Naive thymus-derived CD8-positive, alpha-beta T cell (primary cell): ENCODE measurements around the gene DHRS4L2. TPM values are rescaled to one million over a fixed set of nuclear protein-coding genes. Genes with fewer than 3 reads are reported as not detected.
"Not testable (repeated sequence)": the region's sequence is repeated elsewhere in the genome, so short reads cannot be mapped to it uniquely, and the experiment has no call there.

Source experiments
- ATAC-seq, 2 donors: fragments of 150-1000 bp; cut with Tn5 transposase in 1 of 2; sonication (Bioruptor Pico), chemical (Tn5 transposase) in 1 of 2; 1 replicate in 1 of 2; 2 replicates in 1 of 2; pipeline ENCODE4 v1.10.0; 2021; ENCODE audit warnings: mild to moderate bottlenecking in 2 of 2, moderate library complexity in 2 of 2
- POLR2A ChIA-PET: fragments of 350-600 bp; sonication (Branson Sonifier 250); formaldehyde crosslinking; loops from one replicate; lab custom pipeline; 2021; ENCODE audit warnings: antibody characterized with exemption; lab: Charles Lee
- DNase-seq, 10 donors: peaks; one replicate each; pipeline versions ENCODE4 v3.0.0 to v3.0.0-alpha.2; 2020 to 2022
- H3K27ac Mint-ChIP-seq, 10 donors: one replicate each; pipeline ENCODE4 v1.8.0; 2020 to 2022; ENCODE audit warnings: mild to moderate bottlenecking in 10 of 10, mixed read lengths in 10 of 10, moderate library complexity in 4 of 10, inconsistent platforms in 1 of 10
- H3K27me3 Mint-ChIP-seq, 5 donors: one replicate each; pipeline ENCODE4 v1.8.0; 2021 to 2022; ENCODE audit warnings: mixed read lengths in 5 of 5
- H3K36me3 Mint-ChIP-seq, 3 donors: one replicate each; pipeline ENCODE4 v1.8.0; 2020 to 2022; ENCODE audit warnings: mixed read lengths in 3 of 3, mild to moderate bottlenecking in 2 of 3, inconsistent platforms in 1 of 3
- H3K4me1 Mint-ChIP-seq, 4 donors: one replicate each; pipeline ENCODE4 v1.8.0; 2021 to 2022; ENCODE audit warnings: mixed read lengths in 4 of 4
- H3K4me3 Mint-ChIP-seq, 10 donors: one replicate each; pipeline ENCODE4 v1.8.0; 2020 to 2022; ENCODE audit warnings: mild to moderate bottlenecking in 10 of 10, mixed read lengths in 10 of 10, moderate library complexity in 6 of 10, inconsistent platforms in 1 of 10
- H3K9me3 Mint-ChIP-seq, 9 donors: one replicate each; pipeline ENCODE4 v1.8.0; 2020 to 2022; ENCODE audit warnings: mixed read lengths in 9 of 9, mild to moderate bottlenecking in 3 of 9, inconsistent platforms in 1 of 9, moderate library complexity in 1 of 9
- polyA plus RNA-seq, 3 donors: library from polyadenylated mRNA; unstranded; fragments of 300-500 nt; fragmentation: Illumina TruSeq; gene quantifications; one replicate each; pipeline ENCODE4 v1.2.3, GENCODE V29; 2021
- total RNA-seq, 8 experiments: library from RNA in 2 of 8; stranded (reverse) in 2 of 8; gene quantifications; one replicate each; pipeline ENCODE4 v1.2.3 and lab custom pipeline; 2021 to 2026

The DHRS4L2 gene
- total and polyA plus RNA-seq, 5 experiments from 2014 or later: 10.9 to 24.0 (median 17.3) TPM

DNA sequence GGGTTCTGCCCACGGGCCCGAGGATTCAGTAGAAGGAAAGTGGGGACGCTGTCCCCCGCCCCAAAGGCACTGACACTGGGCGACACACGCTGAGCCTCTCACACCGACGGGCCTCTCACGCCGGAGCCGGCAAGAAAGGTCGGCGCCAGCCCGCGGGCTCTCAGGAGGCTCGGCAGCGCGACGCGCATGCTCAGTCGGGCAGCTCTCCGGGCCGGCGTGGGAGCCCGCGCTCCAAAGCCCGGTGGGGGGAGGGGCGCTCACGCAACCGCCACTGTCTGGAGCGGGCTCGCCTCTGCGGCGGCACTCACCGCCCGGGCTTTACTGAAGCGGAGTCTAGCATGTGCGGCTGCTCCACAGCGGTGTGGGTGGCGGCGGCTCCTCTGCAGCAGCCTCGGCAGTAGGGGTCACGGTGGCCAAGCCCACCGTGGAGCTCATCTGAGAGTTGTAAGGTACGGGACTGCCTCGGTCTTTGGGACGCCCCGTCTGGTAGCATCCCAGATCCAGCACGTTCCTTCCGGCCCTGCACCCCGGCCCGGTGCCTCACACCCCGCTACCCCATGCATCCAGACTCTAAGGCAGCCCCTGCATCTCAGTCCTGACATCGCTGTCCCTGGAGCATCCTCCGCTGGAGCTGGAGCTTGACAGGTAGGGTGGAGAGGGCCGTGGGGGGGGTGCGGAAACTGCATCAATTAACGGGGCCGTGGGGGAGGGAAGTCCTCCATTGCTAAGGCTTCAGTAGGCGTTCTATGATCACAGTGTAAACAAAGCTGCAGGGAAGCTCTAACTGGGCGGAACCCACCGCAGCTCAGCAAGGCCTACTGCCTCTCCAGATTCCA is 18.3 kb downstream of the DHRS4L2 start:
- H3K9me3 Mint-ChIP-seq, H3K27me3 Mint-ChIP-seq, H3K36me3 Mint-ChIP-seq: not testable (repeated sequence)
- peak overlapping the region; percentile 75 to 96 (median 93) for H3K27ac Mint-ChIP-seq
- DNase-seq (peak; percentile 32 to 79 (median 70)), ATAC-seq (peak; percentile 83 to 87)
- peak overlapping the region; percentile 73 to 95 (median 85) for H3K4me3 Mint-ChIP-seq
- POLR2A ChIA-PET: interaction anchor here (0.9 to 1.9 kb wide), 6 partner anchors 21 to 686 kb away, joined by 3 to 9 read pairs (median 4); partner anchors contain the start of genes DCAF11, NRL, PABPN1 and PCK2
- H3K4me1 Mint-ChIP-seq: peaks cover 24 to 43% (median 39%) of the 10 kb centered on the region in 4 donors

DNA sequence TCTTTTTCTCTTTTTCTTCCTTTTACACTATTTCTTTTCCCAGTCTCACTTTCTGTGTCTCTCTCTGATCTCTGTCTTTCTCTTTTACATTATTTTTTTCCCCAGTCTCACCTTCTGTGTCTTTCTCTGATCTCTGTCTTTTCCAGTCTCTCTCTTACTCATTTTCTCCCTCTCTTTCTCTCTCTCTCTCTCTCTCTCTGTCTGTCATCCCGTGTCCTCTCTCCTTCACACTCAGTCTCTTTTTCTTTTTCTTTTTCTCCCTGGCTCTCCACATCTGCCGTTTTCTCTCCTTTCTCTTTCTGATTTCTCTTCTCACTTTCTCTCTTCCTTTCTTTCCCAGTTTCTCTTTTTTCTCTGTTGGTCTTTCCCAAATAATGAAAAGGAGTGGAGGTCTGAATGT is 22.3 kb downstream of the DHRS4L2 start:
- peaks cover 24 to 40% (median 39%) of the 10 kb centered on the region in 4 donors for H3K4me1 Mint-ChIP-seq
- no peak for ATAC-seq
- H3K36me3 Mint-ChIP-seq: peaks cover 0 to 13% (median 2%) of the 10 kb centered on the region in 3 donors
- H3K9me3 Mint-ChIP-seq: no peaks in the 10 kb centered on the region
- no peak for DNase-seq
- H3K4me3 Mint-ChIP-seq: peak overlapping the region in 6 of 10 donors; percentile 0 to 48 (median 14)
- POLR2A ChIA-PET: interaction anchor here (0.6 kb wide), 1 partner anchor 150 kb away, joined by 3 read pairs; the partner anchor contains the start of gene IRF9
- H3K27ac Mint-ChIP-seq: peak overlapping the region; percentile 67 to 91 (median 74)
- H3K27me3 Mint-ChIP-seq: no peaks in the 10 kb centered on the region

DNA sequence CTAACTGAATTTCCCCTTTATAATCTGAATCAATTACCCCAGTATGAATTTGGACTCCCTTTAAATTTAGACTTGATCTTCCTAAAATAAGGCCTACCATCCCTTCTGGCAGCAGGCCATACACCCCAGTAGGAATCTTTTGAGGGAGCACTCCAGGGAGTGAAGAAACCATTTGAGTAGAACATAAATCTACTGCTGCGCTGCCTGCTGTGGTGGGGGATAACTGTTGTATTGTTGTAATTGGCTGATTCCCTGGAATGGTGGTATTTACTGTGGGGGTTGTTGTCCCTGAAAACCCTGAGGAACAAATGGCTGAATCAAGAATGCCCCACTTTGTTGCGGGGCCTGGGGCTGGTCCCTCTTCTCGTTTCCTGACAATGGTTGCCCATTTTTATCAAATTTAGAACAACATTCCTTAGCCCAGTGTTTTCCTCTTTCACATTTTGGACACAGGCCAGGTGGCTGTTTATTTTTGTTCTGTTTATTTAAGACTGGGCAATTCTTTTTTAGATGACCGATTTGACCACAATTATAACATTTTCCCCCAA is 24.1 kb downstream of the DHRS4L2 start:
- H3K36me3 Mint-ChIP-seq: peaks cover 2 to 13% (median 4%) of the 10 kb centered on the region in 3 donors
- ATAC-seq, POLR2A ChIA-PET, H3K9me3 Mint-ChIP-seq, H3K4me3 Mint-ChIP-seq, DNase-seq, H3K27me3 Mint-ChIP-seq: not testable (repeated sequence)
- H3K4me1 Mint-ChIP-seq: peaks cover 27 to 40% (median 37%) of the 10 kb centered on the region in 4 donors
- peak overlapping the region in 1 of 10 donors; percentile 58 for H3K27ac Mint-ChIP-seq

DNA sequence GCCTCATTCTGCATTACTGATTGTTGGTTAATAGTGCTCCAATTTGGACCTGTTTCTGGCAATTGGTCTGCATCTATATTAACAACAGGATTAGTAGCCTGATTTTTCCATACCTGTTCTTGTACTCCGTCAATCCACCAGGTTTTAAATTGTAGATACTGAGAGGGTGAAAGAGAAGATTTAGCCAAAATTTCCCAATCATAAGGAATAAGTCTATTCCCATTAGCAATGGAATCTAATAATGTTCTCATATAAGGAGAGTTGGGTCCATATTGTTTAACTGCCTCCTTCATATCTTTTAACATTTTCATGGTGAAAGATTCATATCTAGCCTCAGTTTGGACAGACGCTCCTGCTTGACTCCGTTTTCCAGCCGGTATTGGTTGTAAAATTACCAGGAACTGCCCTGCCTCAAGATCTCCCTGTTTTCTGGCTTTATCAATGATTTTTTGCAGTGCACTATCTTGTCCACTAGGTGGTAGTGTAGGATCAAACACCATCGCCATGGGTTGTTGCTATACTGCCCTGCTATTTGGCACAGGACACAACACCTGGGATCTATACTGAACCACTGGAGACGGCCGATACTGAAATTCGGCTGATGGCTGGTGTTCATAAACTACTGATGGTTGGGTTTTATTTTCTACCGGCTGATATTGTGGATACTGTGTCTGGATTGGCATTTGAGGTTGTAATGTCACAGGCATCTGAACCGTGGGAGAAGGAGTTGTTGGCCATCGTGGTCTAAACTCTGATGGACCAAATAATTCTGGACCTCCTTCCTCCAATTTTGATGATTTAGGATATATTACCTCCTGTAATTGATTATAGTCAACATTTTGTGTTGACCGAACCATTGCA is 25.2 kb downstream of the DHRS4L2 start:
- ATAC-seq (peak; percentile 85 to 94), DNase-seq (peak in 9 of 10 donors; percentile 14 to 81 (median 59))
- peaks cover 0 to 2% (median 0%) of the 10 kb centered on the region in 9 donors for H3K9me3 Mint-ChIP-seq
- POLR2A ChIA-PET: no interaction called here
- no peak overlapping the region for H3K27ac Mint-ChIP-seq
- H3K4me3 Mint-ChIP-seq: no peak overlapping the region
- peaks cover 0 to 5% (median 0%) of the 10 kb centered on the region in 5 donors for H3K27me3 Mint-ChIP-seq
- peaks cover 19 to 32% (median 26%) of the 10 kb centered on the region in 4 donors for H3K4me1 Mint-ChIP-seq
- peaks cover 3 to 13% (median 4%) of the 10 kb centered on the region in 3 donors for H3K36me3 Mint-ChIP-seq

DNA sequence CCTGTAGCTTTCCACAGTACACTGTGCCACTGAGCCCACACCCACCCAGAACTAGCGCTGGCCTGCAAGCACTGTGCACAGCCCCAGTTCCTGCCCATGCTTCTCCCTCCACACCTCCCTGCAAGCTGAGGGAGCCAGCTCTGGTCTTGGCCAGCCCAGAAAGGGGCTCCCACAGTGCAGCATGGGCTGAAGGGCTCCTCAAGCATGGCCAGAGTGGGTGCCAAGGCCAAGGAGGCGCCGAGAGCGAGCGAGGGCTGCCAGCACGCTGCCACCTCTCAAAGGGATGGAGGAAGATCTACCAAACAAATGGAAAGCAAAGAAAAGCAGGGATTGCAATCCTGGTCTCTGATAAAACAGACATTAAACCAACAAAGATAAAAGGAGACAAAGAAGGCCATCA is 27.0 kb downstream of the DHRS4L2 start:
- Mint-ChIP-seq H3K4me1 (peaks cover 8 to 15% (median 9%) of the 10 kb centered on the region in 4 donors), H3K27ac (peak overlapping the region in 1 of 10 donors; percentile 53)
- POLR2A ChIA-PET, ATAC-seq, H3K4me3 Mint-ChIP-seq, H3K36me3 Mint-ChIP-seq, DNase-seq, H3K27me3 Mint-ChIP-seq, H3K9me3 Mint-ChIP-seq: not testable (repeated sequence)

DNA sequence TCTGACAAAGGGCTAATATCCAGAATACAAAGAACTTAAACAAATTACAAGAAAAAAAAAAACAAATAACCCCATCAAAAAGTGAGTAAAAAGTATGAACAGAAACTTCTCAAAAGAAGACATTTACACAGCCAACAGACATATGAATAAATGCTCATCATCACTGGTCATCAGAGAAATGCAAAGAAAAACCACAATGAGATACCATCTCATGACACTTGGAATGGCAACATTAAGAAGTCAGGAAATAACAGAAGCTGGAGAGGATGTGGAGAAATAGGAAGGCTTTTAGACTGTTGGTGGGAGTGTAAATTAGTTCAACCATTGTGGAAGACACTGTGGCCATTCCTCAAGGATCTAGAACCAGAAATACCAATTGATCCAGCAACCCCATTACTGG is 30.2 kb downstream of the DHRS4L2 start:
- H3K4me1 Mint-ChIP-seq, H3K4me3 Mint-ChIP-seq, ATAC-seq, H3K36me3 Mint-ChIP-seq, H3K27ac Mint-ChIP-seq, DNase-seq, H3K27me3 Mint-ChIP-seq, H3K9me3 Mint-ChIP-seq, POLR2A ChIA-PET: not testable (repeated sequence)

DNA sequence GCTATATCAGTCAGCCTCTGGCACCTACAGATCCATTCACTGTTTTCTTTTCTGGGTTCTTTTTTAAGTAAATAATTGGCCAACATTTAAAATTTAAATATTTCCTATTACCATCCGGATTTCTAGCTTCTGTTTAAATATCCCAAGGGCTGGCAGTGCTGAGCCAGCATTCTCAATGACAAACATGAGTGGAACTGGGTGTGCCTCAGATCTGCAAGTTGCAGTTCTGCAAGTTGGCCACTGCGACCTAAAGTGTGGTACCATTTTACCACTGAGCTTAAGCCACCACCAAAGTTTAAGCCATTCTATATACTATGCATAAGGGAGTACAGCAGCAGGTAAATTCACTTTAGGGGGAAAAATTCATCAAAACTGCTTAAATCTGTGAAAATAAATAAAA is 31.2 kb downstream of the DHRS4L2 start:
- POLR2A ChIA-PET, H3K27ac Mint-ChIP-seq, H3K4me1 Mint-ChIP-seq, H3K27me3 Mint-ChIP-seq, DNase-seq, H3K36me3 Mint-ChIP-seq, H3K4me3 Mint-ChIP-seq, H3K9me3 Mint-ChIP-seq: not testable (repeated sequence)
- peak; percentile 47 to 64 for ATAC-seq

DNA sequence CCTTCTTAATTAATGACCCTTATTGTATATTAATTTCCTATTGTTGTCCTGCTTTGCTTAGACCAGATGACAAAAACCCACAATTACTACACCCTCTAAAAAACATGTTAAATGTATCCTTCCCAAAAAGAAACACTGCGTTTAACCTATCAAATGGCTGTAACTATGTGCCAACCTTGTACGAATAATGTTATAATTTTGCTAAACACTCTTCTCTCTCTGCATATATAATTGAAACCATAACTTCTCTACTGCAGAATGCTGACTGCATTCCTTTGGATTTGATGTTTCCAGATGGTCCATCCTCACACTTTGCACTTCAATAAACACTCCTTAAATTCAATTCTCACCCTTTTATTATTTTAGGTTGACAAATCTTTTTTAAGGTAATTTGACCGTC is 31.8 kb downstream of the DHRS4L2 start:
- H3K9me3 Mint-ChIP-seq, DNase-seq, H3K27me3 Mint-ChIP-seq, H3K4me3 Mint-ChIP-seq, H3K36me3 Mint-ChIP-seq, H3K4me1 Mint-ChIP-seq, ATAC-seq, POLR2A ChIA-PET: not testable (repeated sequence)
- peak overlapping the region in 1 of 10 donors; percentile 34 for H3K27ac Mint-ChIP-seq

DNA sequence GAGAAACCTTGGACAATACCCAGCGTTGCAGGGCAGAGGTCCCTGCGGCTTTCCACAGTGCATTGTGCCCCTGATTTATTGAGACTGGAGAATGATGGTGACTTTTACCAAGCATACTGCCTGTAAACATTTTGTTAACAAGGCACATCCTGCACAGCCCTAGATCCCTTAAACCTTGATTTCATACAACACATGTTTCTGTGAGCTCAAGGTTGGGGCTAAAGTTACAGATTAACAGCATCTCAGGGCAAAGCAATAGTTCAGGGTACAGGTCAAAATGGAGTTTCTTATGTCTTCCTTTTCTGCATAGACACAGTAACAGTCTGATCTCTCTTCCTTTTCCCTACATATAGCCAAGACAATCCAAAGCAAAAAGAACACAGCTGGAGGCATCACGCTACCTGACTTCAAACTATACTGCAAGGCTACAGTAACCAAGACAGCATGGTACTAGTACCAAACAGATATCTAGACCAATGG is 36.2 kb downstream of the DHRS4L2 start:
- H3K4me3 Mint-ChIP-seq, ATAC-seq, H3K4me1 Mint-ChIP-seq, H3K36me3 Mint-ChIP-seq, POLR2A ChIA-PET, H3K27me3 Mint-ChIP-seq, DNase-seq, H3K9me3 Mint-ChIP-seq, H3K27ac Mint-ChIP-seq: not testable (repeated sequence)

DNA sequence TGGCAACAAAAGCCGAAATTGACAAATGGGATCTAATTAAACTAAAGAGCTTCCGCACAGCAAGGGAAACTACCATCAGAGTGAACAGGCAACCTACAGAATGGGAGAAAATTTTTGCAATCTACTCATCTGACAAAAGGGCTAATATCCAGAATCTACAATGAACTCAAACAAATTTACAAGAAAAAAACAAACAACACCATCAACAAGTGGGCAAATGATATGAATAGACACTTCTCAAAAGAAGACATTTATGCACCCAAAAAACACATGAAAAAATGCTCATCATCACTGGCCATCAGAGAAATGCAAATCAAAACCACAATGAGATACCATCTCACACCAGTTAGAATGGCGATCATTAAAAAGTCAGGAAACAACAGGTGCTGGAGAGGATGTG is 41.0 kb downstream of the DHRS4L2 start:
- H3K27ac Mint-ChIP-seq, ATAC-seq, H3K27me3 Mint-ChIP-seq, DNase-seq, H3K36me3 Mint-ChIP-seq, H3K4me1 Mint-ChIP-seq, POLR2A ChIA-PET, H3K4me3 Mint-ChIP-seq: not testable (repeated sequence)
- H3K9me3 Mint-ChIP-seq: peaks cover 0 to 27% (median 9%) of the 10 kb centered on the region in 9 donors

DNA sequence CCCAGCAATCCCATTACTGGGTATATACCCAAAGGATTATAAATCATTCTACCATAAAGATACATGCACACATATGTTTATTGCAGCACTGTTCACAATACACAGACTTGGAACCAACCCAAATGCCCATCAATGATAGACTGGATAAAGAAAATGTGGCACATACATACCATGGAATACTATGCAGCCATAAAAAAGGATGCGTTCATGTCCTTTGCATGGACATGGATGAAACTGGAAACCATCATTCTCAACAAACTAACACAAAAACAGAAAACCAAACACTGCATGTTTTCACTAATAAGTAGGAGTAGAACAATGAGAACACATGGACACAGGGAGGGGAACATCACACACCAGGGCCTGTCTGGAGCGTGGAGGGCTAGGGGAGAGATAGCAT is 42.6 kb downstream of the DHRS4L2 start:
- H3K4me1 Mint-ChIP-seq, DNase-seq, ATAC-seq, H3K27ac Mint-ChIP-seq, H3K36me3 Mint-ChIP-seq, H3K27me3 Mint-ChIP-seq, H3K4me3 Mint-ChIP-seq: not testable (repeated sequence)
- peaks cover 0 to 27% (median 9%) of the 10 kb centered on the region in 9 donors for H3K9me3 Mint-ChIP-seq
- POLR2A ChIA-PET: interaction anchor here (0.6 kb wide), 1 partner anchor 78 kb away, joined by 3 read pairs; no protein-coding TSS in a partner anchor

DNA sequence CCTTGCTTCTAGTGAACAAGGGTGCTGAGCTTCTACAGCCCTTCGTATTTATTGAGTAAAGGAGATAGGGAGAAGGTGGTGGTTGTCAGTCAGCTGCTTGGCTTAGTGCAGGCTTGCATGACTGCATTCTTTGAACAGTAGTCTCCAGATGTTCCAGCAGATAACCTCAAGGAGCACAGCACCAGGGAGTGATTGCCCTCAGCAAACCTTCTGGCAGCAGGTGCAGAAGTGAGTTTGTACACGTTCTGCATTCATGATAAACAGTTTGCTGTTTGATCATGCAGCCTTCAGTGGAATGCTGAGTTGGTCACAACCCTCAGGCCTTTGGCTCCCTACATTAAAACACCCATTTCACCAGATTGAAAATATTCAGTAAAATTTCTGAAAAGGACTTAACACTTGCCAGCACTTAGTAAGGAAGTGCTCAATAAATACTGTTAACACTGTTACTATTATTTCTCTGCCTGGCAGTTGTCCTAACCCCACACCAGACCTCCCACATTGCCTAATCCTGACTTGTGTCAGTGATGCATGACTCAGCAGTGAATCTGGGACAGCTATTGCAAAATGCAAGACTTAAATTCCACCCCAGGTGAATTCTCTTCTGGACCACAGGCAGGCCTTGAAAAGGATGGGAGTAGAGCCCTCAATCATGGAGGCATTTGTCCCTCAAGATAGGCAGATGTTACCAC is 44.1 kb downstream of the DHRS4L2 start:
- Mint-ChIP-seq H3K9me3 (peaks cover 0 to 25% (median 9%) of the 10 kb centered on the region in 9 donors), H3K4me1 (peaks cover 4 to 13% (median 10%) of the 10 kb centered on the region in 4 donors), H3K27ac (no peak overlapping the region), H3K27me3 (no peaks in the 10 kb centered on the region), H3K36me3 (peaks cover 0 to 3% (median 0%) of the 10 kb centered on the region in 3 donors), H3K4me3 (no peak overlapping the region)
- ATAC-seq (no peak), DNase-seq (no peak)
- POLR2A ChIA-PET: no interaction called here
